ENCODE results near the gene SLC36A2.
"Not testable (repeated sequence)": the region's sequence is repeated elsewhere in the genome, so short reads cannot be mapped to it uniquely, and the experiment has no call there.

Gene SLC36A2

DNA sequence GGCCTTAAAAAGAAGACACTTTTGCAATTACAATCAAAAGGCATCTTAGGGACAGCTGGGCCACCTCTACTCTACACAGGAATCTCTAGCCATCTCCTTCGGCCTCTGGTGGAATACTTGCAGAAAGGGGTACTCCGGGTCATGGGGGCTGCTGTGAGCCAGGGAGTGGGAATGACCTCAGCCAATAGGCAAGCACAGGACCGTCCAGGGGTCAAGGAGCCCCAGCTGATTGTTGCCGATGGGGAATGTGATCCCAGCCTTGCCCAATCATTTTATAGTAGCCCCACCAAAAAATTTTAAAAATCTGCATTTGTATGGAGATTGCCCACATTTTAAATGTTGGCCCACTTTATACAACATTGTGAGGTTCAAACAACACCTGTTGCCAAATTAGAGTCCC, 26.9 kb downstream of the SLC36A2 start:
- no peak for DNase-seq

DNA sequence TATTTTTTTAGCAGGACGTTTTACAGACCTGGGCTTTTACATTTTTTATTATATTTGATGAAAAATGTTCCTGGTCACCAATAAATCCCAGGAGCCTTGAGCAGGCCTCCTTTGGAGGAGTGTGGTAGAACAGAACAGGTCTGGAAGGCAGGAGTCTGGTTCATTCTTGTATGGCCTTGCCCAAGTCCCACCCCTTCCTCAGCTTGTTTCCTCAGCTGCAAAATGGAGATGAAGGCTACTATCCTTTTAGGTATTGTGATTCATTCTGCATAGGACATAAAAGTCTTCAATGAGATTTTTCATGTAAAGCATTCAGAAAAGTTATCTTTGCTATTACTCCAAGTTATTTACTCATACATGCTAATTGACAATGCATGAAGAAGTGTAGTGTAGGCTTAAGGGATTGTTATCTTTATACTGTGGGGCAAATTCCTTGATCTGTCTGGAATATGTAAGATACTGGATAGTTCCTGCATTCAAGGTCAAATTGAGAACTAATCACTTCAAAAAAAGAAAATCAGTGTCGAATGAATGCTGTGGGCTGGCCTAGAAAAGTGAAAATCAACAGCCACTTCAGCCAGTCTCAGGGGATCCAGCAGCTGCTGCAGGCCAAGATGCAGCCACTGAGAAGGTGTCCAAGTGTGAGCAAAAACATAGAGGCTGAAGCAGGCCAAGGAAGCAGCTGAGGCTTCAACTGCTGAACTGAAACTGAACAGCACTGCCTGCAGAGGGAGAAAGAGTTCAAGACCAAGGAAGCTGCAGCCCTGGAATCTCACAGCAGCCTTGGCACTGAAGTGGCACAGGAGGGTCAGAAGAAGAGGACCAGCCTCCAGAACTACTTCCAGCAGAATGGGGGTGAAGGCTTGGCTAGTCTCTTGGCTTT, 28.3 kb downstream of the SLC36A2 start:
- no peak for DNase-seq

DNA sequence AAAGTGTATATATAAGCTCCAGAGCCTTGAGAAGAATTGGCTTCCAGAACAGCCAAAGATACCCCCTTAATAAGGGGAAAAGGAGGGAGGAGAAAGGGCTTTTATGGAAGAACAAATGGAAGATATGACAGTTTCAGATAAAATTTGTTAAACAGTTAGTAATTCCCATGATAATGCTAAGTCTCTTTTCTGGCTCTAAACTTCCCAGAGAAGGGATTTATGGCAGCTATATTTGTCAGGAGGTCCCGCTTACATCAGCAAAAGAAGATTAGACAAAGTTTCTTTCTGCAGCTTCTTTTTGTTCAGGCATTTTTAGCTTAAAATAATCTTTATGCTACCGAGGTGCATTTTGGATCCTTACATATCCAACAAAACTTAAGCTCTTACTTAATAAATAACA, 29.5 kb downstream of the SLC36A2 start:
- DNase-seq, result no peak

DNA sequence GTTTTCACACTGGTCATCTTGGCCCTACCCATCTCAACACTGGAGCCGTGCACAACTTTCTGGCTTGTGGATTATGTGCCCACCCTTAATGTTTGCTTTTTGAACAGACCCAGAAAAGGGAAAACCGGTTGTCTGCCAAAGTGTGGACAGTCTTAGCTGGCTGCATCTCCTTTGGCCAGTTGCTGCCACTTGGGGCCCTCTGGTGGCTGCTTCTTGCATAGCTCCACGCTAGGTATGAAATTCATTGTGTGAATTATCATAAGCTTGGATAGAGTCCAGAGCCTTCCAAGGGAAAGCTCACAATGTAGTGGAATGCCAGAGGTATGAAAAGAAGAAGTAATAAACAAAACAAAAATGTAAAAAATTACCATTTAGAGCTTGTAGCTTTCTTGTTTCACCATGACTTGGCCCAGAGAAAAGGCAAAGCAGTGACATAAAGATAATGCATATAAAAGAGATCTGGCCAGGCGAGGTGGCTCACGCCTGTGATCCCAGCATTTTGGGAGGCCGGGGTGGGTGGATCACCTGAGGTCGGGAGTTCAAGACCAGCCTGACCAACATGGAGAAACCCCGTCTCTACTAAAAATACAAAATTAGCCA, 31.3 kb downstream of the SLC36A2 start:
- DNase-seq, result peak; percentile 74 to 78

DNA sequence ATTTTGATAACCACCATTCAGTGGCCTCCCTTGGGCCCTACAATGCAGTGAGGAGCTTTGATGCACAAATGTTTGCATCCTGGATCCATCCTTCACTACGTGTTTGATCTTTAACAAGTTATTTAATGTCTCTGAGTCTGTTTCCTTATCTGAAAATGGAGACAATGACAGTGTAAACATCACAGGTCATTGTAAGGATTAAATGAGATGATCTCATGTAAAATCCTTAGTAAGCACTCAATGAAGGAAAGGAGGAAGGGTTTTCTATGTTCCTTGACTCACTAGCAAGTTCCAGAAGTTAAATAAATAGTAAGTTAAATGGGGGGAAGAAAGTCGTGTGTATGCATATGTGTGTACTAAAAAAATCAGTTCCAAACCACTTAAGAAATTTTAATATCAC, 34.0 kb downstream of the SLC36A2 start:
- DNase-seq, result no peak

DNA sequence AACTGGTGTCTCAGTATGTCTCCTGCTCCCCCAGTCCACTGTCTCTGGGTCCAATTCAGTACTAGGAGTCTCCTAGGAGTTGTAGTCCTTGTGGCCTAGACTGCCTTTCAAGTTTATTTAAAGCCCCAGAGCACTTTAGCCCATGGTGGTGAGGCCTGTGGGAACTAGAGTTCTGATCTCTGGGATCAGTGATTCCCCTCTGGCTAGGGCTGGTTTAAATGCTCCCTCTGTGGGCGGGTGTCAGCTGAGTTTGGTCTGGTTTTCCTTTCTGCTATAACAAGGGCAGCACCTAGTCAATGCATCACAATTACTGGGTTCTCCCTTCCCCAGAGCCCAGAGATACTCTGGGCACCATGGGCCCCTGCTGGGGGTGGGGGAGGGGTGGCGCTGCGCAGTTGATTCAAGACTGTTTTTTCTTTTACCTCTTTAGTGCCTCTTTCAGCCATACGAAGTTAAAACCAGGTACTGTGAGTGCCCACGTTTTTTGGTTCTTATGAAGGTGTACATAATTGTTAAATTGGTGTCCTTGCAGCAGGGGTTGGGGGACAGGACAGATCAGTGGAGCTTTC, 34.5 kb downstream of the SLC36A2 start:
- DNase-seq, result no peak

DNA sequence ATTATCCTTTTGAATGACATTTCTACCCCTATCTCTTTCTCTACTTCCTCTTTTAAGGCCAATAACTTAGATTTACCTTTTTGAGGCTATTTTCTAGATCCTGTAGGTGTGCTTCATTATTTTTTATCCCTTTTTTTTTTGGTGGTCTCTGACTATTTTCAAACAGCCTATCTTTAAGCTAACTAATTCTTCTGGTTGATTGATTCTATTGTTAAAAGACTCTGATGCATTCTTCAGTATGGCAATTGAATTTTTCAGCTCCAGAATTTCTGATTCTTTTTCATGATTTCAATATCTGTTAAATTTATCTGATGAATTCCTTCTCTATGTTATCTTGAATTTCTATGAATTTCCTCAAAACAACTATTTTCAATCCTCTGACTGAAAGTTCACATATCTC, 36.4 kb downstream of the SLC36A2 start:
- no peak for DNase-seq

DNA sequence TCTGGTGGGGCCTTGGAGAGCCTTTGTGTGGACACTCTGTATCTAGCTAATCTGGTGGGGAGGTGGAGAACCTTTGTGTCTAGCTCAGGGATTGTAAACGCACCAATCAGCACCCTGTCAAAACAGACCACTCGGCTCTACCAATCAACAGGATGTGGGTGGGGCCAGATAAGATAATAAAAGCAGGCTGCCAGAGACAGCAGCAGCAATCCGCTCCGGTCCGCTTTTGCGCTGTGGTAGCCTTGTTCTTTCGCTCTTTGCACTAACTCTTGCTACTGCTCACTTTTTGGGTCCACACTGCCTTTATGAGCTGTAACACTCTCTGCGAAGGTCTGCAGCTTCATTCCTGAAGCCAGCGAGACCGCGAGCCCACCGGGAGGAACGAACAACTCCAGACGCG, 37.5 kb downstream of the SLC36A2 start:
- not testable (repeated sequence) for DNase-seq

DNA sequence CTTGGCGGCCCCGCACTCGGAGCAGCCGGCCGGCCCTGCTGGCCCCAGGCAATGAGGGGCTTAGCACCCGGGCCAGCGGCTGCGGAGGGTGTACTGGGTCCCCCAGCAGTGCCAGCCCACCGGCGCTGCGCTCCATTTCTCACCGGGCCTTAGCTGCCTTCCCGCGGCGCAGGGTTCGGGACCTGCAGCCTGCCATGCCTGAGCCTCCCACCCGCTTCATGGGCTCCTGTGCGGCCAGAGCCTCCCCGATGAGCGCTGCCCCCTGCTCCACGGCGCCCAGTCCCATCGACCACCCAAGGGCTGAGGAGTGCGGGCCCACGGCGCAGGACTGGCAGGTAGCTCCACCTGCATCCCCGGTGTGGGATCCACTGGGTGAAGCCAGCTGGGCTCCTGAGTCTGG, 38.1 kb downstream of the SLC36A2 start:
- DNase-seq, result not testable (repeated sequence)

DNA sequence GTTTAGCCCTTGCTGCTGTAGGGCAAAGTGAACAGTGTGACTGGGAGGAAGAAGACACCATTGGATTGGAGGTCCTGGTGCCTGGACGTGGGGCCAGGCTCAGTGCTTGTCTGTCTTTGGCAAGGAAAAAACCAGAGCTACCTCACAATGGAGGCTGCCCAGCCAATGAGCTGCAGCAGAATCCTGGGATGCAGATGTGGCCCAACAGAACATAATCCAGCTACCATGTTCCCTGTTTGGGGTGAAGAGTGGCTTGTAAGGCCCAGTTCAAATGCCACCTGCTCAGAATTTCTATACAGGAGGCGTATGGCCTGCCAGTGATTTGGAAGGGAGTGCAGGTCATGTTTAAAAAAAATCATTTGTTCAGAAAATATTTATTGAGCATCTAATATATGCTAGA, 43.7 kb downstream of the SLC36A2 start, which contains the start of gene SLC36A3:
Gene SLC36A3, minus strand, starts transcription at position 101 of the 400 bp plus-strand sequence. CDS start 412 bp downstream, outside the sequence.
- DNase-seq, result no peak

DNA sequence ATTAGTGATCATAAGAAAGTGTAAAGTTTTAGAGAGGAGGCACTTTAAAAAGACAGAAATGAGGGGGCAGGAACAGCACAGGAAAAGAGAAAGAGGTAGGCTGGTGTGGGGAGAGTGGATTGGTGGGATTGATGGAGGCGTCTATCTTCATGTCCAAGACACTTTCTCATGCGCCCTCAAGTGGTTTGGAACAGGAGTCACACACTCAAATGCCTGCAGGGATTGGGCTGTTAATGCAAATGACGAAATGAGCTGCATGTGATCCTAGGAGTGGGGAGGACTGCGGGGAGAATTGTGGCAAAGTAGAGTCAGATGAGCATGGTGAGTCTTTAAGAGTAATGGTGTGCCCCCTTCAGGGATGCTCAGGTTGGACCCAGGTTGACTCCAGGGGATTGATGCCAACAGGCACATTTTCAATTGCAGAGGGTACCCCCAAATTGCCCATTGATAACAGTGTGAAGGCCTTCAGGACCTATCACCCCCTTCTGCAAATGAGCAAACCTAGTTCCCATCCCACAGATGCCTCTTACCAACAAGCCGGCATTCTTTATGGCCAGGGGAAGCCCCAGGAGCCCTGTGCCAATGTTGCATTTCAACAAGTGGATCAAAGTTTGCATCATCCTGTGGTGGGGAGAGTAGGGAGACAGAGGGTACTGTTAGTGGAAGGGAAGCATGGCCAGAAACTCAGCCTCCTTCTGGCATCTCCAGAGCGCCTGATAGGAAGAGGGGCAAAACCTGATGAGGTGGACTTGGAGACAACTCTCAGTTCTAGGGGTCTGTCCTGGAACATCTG, 49.1 kb downstream of the SLC36A2 start:
- DNase-seq, result peak in 1 of 2 donors; percentile 3

DNA sequence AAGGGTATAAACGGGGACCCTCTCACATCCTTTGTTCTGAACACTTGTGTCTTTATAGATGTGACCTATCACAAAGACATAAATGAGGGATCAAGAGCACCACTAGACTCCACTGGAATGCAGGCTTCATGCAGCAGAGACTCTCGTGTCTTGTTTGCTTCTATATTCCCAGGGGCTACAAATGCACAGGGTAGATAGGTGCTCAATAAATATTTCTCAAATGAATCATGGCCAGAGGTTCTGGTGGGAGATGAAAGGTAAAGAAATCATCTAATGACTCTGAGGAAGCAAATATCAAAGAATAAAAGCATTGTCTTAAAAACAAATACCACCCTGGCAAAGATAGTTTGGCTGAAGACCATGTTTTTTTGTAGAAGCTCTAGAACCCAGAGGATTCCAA, 50.4 kb downstream of the SLC36A2 start:
- DNase-seq, result no peak

DNA sequence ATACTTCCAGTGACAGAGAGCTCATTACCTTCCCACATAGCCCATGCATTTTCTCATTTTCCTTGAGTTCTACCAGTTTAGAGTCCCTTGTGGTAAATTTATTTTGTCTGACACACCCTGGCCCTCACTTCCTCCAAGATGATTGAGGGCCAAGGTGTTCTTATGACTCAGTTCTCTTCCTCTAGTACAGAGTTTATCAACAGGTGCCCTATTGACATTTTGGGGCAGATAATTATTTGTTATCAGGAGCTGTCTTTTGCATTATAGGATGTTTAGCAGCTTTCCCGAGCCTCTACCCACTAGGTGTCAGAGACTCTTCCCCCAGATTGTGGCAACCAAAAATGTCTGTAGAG, 50.9 kb downstream of the SLC36A2 start:
- DNase-seq, result no peak

DNA sequence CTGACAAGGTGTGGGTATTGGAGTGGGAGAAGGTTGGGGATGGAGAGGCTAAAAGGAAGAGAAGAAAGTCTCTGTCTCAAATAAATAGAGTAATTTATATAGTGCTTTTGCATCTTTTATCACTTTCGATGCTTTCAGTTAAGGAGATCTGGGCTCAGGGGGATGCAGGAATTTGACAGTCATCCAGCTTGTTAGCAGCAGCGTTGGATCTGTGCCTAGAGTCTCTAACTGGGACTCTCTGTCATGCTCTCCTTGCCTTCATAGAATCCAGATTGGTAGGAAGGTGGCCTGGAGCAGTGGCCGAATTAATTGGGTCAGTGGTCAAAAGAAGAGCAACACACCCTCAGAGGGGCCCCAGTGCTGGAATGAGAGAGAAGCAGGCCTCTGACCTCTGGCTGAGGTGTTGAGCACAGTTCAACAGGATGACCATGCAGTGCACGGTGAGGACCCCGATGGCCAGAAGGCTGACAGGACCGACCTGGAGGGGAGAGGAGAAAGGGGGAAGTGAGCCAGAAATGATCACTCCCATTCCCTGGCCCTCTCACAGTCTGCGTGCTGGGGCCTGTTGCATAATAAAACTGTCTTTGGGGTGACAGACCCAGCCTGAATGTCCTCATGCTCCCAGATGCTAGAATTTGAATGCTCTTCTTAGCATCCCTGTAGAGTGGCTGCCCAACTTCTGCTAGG, 51.4 kb downstream of the SLC36A2 start:
- DNase-seq, result no peak

DNA sequence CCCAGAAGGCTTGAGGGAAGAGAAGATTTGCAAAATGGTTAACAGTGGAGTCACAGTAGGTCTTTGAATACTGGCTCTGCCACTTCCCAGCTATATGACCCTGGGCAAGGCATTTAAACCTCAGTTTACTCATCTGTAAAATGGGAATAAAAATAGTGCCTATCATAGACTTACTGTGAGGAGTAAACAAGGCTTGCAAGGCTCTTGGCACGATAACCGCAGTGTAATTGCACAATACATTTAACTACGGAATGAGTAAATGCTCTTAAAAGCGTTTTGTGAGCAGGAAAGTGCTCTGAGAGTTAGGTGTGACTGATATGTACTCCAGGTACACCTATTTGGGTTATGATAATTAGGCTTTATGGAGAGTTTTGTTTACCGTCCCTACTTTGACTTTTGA, 52.2 kb downstream of the SLC36A2 start:
- no peak for DNase-seq

DNA sequence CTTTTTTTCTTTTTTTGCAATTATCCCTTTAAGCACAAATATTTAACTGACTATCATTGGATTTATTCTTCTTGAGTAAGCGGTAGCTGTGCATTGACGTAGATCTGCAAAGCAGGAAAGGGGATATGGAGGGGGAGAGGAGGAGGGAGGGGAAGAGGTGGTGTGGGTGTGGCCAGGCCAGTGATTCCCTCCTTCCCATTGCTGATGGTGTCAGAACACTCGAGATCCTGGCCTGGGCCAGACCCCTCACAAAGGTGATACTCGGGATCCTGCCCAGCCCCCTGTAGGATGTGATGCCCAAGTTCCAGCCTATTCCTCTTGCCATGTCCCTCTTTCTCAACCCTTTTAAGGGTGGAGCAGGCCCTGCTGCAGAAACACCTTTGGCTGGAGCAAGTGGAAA, 53.7 kb downstream of the SLC36A2 start:
- DNase-seq, result no peak

DNA sequence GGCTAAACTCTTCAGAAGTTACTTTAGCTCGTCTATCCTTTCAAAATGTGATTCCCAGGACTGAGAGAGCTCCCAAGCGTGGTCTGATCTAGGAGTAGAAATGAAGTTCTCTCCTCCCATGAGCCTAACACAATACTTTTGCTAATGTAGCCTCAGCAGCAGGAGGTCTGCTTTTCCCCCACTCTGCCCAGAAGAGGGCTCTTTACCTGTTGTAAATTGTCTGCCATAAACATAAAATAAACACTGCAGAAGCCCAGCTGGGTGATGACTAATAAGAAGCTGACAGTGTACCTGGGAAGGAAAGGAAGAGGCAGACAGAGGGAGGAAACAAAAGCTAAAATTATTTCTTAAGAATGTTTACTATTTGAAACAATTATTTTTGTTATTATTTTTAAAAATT, 59.2 kb downstream of the SLC36A2 start:
- DNase-seq, result no peak

DNA sequence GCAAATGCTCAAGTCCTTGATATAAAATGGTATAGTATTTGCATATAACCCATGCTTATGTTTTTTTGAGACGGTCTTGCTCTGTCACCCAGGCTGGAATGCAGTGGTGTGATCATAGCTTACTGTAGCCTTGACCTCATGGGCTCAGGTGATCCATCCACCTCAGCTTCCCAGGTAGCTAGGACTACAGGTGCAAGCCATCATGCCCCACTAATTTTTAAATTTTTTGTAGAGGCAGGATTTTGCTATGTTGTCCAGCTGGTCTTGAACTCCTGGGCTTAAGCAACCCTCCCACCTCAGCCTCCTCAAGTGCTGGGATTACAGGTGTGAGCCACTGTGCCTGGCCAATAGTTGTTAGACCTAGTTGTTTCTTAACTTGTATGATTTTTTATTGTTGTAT, 61.1 kb downstream of the SLC36A2 start:
- no peak for DNase-seq

DNA sequence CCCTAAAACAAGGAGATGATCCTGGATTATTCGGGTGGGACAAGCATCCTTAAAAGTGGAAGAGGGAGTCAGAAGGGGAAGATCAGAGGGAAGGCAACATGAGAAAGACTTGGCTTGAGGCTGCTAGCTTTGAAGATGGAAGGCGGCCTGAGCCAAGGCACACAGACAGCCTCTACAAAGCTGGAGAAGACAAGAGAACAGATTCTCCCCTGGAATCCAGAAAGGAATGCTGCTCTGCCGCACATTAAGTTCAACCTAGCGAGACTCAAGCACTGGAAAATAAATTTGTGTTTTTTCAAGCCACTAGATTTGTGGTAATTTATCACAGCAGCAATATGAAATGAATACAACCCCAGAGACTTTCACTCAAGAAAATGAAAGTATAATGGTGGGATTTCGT, 61.7 kb downstream of the SLC36A2 start:
- DNase-seq, result no peak

DNA sequence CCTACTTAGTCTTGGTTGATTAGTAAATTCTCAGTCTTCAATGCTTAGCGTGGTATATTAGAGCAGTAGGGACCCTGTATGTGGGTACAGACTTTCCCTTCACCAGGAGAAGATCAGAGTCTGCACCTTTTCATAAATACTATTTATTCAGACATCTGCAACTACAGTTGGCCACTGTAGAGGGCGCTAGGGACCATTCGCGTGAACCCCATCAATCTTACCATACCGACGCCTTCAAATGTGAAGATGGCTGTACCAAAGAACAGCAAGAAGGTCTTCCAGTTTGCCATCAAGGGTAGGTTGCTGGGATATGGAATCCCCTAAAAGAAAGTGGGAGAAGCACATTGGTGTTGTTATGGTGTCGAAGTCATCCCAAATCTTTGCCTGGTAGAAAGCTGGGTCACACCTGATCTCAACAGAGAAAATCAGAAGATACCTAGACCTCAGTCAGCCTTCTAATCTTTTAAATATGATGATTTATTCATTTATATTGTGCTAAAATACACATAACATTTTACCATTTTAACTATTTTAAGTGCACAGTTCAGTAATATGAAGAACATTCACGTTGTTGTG, 62.9 kb downstream of the SLC36A2 start:
- no peak for DNase-seq

DNA sequence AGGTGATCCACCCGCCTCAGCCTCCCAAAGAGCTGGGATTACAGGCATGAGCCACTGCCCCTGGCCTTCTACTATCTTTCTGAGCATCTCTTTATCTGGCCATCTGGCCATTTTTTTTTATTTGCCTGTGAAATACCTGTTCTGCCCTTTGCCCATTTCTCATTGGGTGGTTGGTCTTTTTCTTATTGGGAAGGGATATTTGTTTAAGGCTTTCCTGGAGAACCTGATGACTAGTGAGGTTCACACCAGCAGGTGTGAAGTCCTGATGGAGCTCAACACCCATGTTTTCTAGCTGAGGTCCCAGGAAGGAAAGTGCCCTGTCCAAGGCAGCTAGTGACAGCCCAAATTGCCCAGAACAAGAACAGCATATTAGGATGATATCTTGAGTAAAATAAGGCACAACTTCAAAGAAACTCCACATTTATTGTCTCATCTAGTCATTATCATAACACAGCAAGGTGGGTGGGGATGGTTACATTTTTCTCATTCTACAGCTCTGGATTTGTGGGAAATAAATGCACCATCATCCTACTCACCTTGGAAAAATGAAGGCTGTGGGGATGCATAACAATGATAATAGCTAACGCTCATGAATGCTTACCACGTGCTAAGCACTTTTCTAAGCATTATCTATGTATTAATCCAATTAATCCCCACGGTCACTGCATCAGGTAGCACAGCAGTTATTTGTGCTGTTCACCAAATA, 64.1 kb downstream of the SLC36A2 start:
- DNase-seq, result no peak

Measured in stimulated activated CD4-positive, alpha-beta T cell treated with anti-CD3 and anti-CD28 coated beads, Interleukin-2, amount 100 ng/mL, for 24 hours (primary cell).